Nephron (organoid): ENCODE results near the gene NT5DC3.

Experiments used
- H3K27ac Mint-ChIP-seq, 3 experiments: 2 replicates each; pipeline ENCODE4 v1.8.0; 2020; ENCODE audit warnings: mixed read lengths in 3 of 3, mild to moderate bottlenecking in 2 of 3, moderate library complexity in 1 of 3
- H3K27me3 Mint-ChIP-seq: 2 replicates; pipeline ENCODE4 v1.8.0; 2021; ENCODE audit warnings: low read depth, mild to moderate bottlenecking, moderate library complexity, mixed read lengths
- H3K36me3 Mint-ChIP-seq: 2 replicates; pipeline ENCODE4 v1.8.0; 2020; ENCODE audit warnings: low read depth, mixed read lengths
- H3K4me1 Mint-ChIP-seq: 2 replicates; pipeline ENCODE4 v1.8.0; 2020; ENCODE audit warnings: mixed read lengths
- H3K4me3 Mint-ChIP-seq, 3 experiments: 2 replicates each; pipeline ENCODE4 v1.8.0; 2020; ENCODE audit warnings: mild to moderate bottlenecking in 3 of 3, mixed read lengths in 3 of 3, moderate library complexity in 2 of 3
- H3K9me3 Mint-ChIP-seq: 2 replicates; pipeline ENCODE4 v1.8.0; 2020; ENCODE audit warnings: mixed read lengths
- CTCF ChIP-seq, 3 experiments: fragments of 200-600 bp; sonication (generic); IDR thresholded peaks; one replicate each; pipeline ENCODE4 v1.5.0; 2021; ENCODE audit warnings: antibody characterized with exemption in 3 of 3; ENCODE audit not compliant: unreplicated experiment in 3 of 3

Gene NT5DC3

GRCh38 chr12:103882861-103883596 is 42.0 kb upstream of the NT5DC3 start:
- peaks cover 10% of the 10 kb centered on the region for H3K27me3 Mint-ChIP-seq
- peaks cover 11% of the 10 kb centered on the region for H3K4me1 Mint-ChIP-seq
- H3K36me3 Mint-ChIP-seq: no peaks in the 10 kb centered on the region
- no peaks in the 10 kb centered on the region for H3K9me3 Mint-ChIP-seq
- H3K27ac Mint-ChIP-seq: no peak overlapping the region
- TF ChIP-seq CTCF (IDR thresholded peaks at IDR 0.05; ENCODE audit: unreplicated experiment in 3 of 3): no peak
- no peak overlapping the region for H3K4me3 Mint-ChIP-seq

GRCh38 chr12:103881261-103881660 is 40.2 kb upstream of the NT5DC3 start:
- H3K27ac Mint-ChIP-seq: peak overlapping the region; percentile 70 to 83 (median 72)
- H3K36me3 Mint-ChIP-seq: no peaks in the 10 kb centered on the region
- H3K4me3 Mint-ChIP-seq: no peak overlapping the region
- peaks cover 8% of the 10 kb centered on the region for H3K27me3 Mint-ChIP-seq
- TF ChIP-seq CTCF (IDR thresholded peaks at IDR 0.05; ENCODE audit: unreplicated experiment in 3 of 3): no peak
- H3K4me1 Mint-ChIP-seq: peaks cover 11% of the 10 kb centered on the region
- no peaks in the 10 kb centered on the region for H3K9me3 Mint-ChIP-seq

- Mint-ChIP-seq H3K9me3 (no peaks in the 10 kb centered on the region), H3K27ac (peak overlapping the region; percentile 72 to 96 (median 83)), H3K4me3 (peak overlapping the region in 1 of 3 experiments; percentile 17), H3K4me1 (peaks cover 11% of the 10 kb centered on the region), H3K27me3 (peaks cover 5% of the 10 kb centered on the region), H3K36me3 (no peaks in the 10 kb centered on the region)
- TF ChIP-seq CTCF (IDR thresholded peaks at IDR 0.05; ENCODE audit: unreplicated experiment in 3 of 3): no peak
Measured at GRCh38 chr12:103880299-103881142, 39.5 kb upstream of the NT5DC3 start.

GRCh38 chr12:103879878-103880277 is 38.8 kb upstream of the NT5DC3 start:
- H3K27me3 Mint-ChIP-seq: peaks cover 5% of the 10 kb centered on the region
- H3K4me1 Mint-ChIP-seq: peaks cover 11% of the 10 kb centered on the region
- H3K4me3 Mint-ChIP-seq: no peak overlapping the region
- TF ChIP-seq CTCF (IDR thresholded peaks at IDR 0.05; ENCODE audit: unreplicated experiment in 3 of 3): no peak
- no peaks in the 10 kb centered on the region for H3K9me3 Mint-ChIP-seq
- H3K36me3 Mint-ChIP-seq: no peaks in the 10 kb centered on the region
- H3K27ac Mint-ChIP-seq: peak overlapping the region in 2 of 3 experiments; percentile 83 to 96

GRCh38 chr12:103879048-103879692 is 38.1 kb upstream of the NT5DC3 start:
- Mint-ChIP-seq H3K27ac (peak overlapping the region in 1 of 3 experiments; percentile 0), H3K36me3 (no peaks in the 10 kb centered on the region), H3K9me3 (no peaks in the 10 kb centered on the region), H3K4me1 (peaks cover 7% of the 10 kb centered on the region), H3K4me3 (no peak overlapping the region), H3K27me3 (peaks cover 5% of the 10 kb centered on the region)
- no peak for TF ChIP-seq CTCF (IDR thresholded peaks at IDR 0.05; ENCODE audit: unreplicated experiment in 3 of 3)
